BLaER1 treated with 17β-estradiol and CSF1 and Interleukin-3, amounts not matched to agents 10 nM and 100 nM (cell line): ENCODE data around the gene DELE1.
A peak's percentile ranks its signal among the peaks of the same experiment; 100 is the strongest.

Source experiments
- H3K27ac ChIP-seq, 11 experiments: shearing (Covaris generic); formaldehyde crosslinking; 2 replicates each; pipeline ENCODE4 v1.8.1; 2022
- H3K27me3 ChIP-seq, 11 experiments: shearing (Covaris generic); formaldehyde crosslinking; 2 replicates each; pipeline ENCODE4 v1.8.1; 2022
- H3K36me3 ChIP-seq, 11 experiments: shearing (Covaris generic); formaldehyde crosslinking; 2 replicates each; pipeline ENCODE4 v1.8.1; 2022
- H3K4me1 ChIP-seq, 10 experiments: shearing (Covaris generic); formaldehyde crosslinking; 2 replicates each; pipeline ENCODE4 v1.8.1; 2022
- H3K4me2 ChIP-seq, 11 experiments: shearing (Covaris generic); formaldehyde crosslinking; 2 replicates each; pipeline ENCODE4 v1.8.1; 2022
- H3K4me3 ChIP-seq, 10 experiments: shearing (Covaris generic); formaldehyde crosslinking; 2 replicates each; pipeline ENCODE4 v1.8.1; 2022
- H3K9ac ChIP-seq, 11 experiments: shearing (Covaris generic); formaldehyde crosslinking; 2 replicates each; pipeline ENCODE4 v1.8.1; 2022
- H3K9me3 ChIP-seq, 11 experiments: shearing (Covaris generic); formaldehyde crosslinking; replicated peaks in 1 of 11; 2 replicates each; pipeline ENCODE4 v1.8.1; 2022
- H4K20me1 ChIP-seq, 11 experiments: shearing (Covaris generic); formaldehyde crosslinking; 2 replicates each; pipeline ENCODE4 v1.8.1; 2022
- Cebpa-rat ChIP-seq, 11 experiments: shearing (Covaris generic); IDR thresholded peaks; 2 replicates each; pipeline ENCODE4 v1.8.1; 2022

The DELE1 gene

GRCh38 chr5:141904551-141904950 lies 19.1 kb upstream of the DELE1 start:
- Histone ChIP-seq H3K9ac (no peak overlapping the region), H4K20me1 (no peaks in the 10 kb centered on the region), H3K27me3 (no peaks in the 10 kb centered on the region), H3K36me3 (no peaks in the 10 kb centered on the region), H3K27ac (no peak overlapping the region), H3K4me1 (peaks cover 0 to 35% (median 8%) of the 10 kb centered on the region in 10 experiments; a peak in 12 of 20 replicates), H3K4me2 (no peak overlapping the region), H3K4me3 (no peak overlapping the region), H3K9me3 (peaks cover 5 to 15% (median 12%) of the 10 kb centered on the region in 11 experiments; a peak in 16 of 22 replicates)
- no peak for TF ChIP-seq Cebpa-rat (IDR thresholded peaks at IDR 0.05)

- H4K20me1 ChIP-seq = no peaks in the 10 kb centered on the region
- peaks cover 5 to 15% (median 12%) of the 10 kb centered on the region in 11 experiments; a peak in 16 of 22 replicates for H3K9me3 ChIP-seq
- H3K4me1 ChIP-seq = peaks cover 0 to 32% (median 8%) of the 10 kb centered on the region in 10 experiments; a peak in 12 of 20 replicates
- peak overlapping the region in 3 of 11 experiments; percentile 8 to 33 (median 18); a peak in 5 of 22 replicates for H3K4me2 ChIP-seq
- H3K9ac ChIP-seq = no peak overlapping the region
- no peak overlapping the region for H3K27ac ChIP-seq
- no peaks in the 10 kb centered on the region for H3K27me3 ChIP-seq
- no peak overlapping the region for H3K4me3 ChIP-seq
- H3K36me3 ChIP-seq = no peaks in the 10 kb centered on the region
- no peak for TF ChIP-seq Cebpa-rat (IDR thresholded peaks at IDR 0.05)
These were observed 17.2 kb upstream of the DELE1 start for GRCh38 chr5:141906517-141906916.

- no peaks in the 10 kb centered on the region for H4K20me1 ChIP-seq
- H3K27me3 ChIP-seq = no peaks in the 10 kb centered on the region
- H3K36me3 ChIP-seq = no peaks in the 10 kb centered on the region
- peaks cover 5 to 15% (median 12%) of the 10 kb centered on the region in 11 experiments; a peak in 16 of 22 replicates for H3K9me3 ChIP-seq
- no peak overlapping the region for H3K4me3 ChIP-seq
- peaks cover 0 to 32% (median 8%) of the 10 kb centered on the region in 10 experiments; a peak in 12 of 20 replicates for H3K4me1 ChIP-seq
- H3K27ac ChIP-seq = no peak overlapping the region
- peak overlapping the region in 3 of 11 experiments; percentile 8 to 33 (median 18); a peak in 5 of 22 replicates for H3K4me2 ChIP-seq
- no peak overlapping the region for H3K9ac ChIP-seq
- TF ChIP-seq Cebpa-rat (IDR thresholded peaks at IDR 0.05) = no peak
These were observed 16.7 kb upstream of the DELE1 start for GRCh38 chr5:141906972-141907371.

GRCh38 chr5:141908796-141909195 lies 14.9 kb upstream of the DELE1 start:
- no peak overlapping the region for H3K4me3 ChIP-seq
- no peak overlapping the region for H3K4me2 ChIP-seq
- H3K9ac ChIP-seq = no peak overlapping the region
- H3K27ac ChIP-seq = no peak overlapping the region
- no peaks in the 10 kb centered on the region for H3K36me3 ChIP-seq
- no peak for TF ChIP-seq Cebpa-rat (IDR thresholded peaks at IDR 0.05)
- H3K4me1 ChIP-seq = peaks cover 5 to 24% (median 10%) of the 10 kb centered on the region in 10 experiments; a peak in 19 of 20 replicates
- peaks cover 12 to 17% (median 15%) of the 10 kb centered on the region in 11 experiments for H3K27me3 ChIP-seq
- no peaks in the 10 kb centered on the region for H4K20me1 ChIP-seq
- peaks cover 5 to 15% (median 12%) of the 10 kb centered on the region in 11 experiments; a peak in 16 of 22 replicates for H3K9me3 ChIP-seq

- Histone ChIP-seq H4K20me1 (no peaks in the 10 kb centered on the region), H3K27me3 (peaks cover 16 to 21% (median 19%) of the 10 kb centered on the region in 11 experiments), H3K4me2 (no peak overlapping the region), H3K4me1 (peaks cover 9 to 24% (median 12%) of the 10 kb centered on the region in 10 experiments; a peak in 19 of 20 replicates), H3K27ac (no peak overlapping the region), H3K4me3 (no peak overlapping the region), H3K36me3 (no peaks in the 10 kb centered on the region), H3K9ac (no peak overlapping the region), H3K9me3 (peaks cover 5 to 15% (median 12%) of the 10 kb centered on the region in 11 experiments; a peak in 16 of 22 replicates)
- no peak for TF ChIP-seq Cebpa-rat (IDR thresholded peaks at IDR 0.05)
These were observed 14.5 kb upstream of the DELE1 start for GRCh38 chr5:141909212-141909611.

GRCh38 chr5:141910271-141910673 lies 13.4 kb upstream of the DELE1 start:
- no peak overlapping the region for H3K4me2 ChIP-seq
- H3K27ac ChIP-seq = no peak overlapping the region
- TF ChIP-seq Cebpa-rat (IDR thresholded peaks at IDR 0.05) = no peak
- H4K20me1 ChIP-seq = no peaks in the 10 kb centered on the region
- no peaks in the 10 kb centered on the region for H3K36me3 ChIP-seq
- no peak overlapping the region for H3K4me3 ChIP-seq
- peaks cover 23 to 32% (median 29%) of the 10 kb centered on the region in 11 experiments for H3K27me3 ChIP-seq
- H3K4me1 ChIP-seq = peaks cover 10 to 26% (median 14%) of the 10 kb centered on the region in 10 experiments; a peak in 19 of 20 replicates
- H3K9ac ChIP-seq = no peak overlapping the region
- peaks cover 5 to 15% (median 11%) of the 10 kb centered on the region in 11 experiments; a peak in 16 of 22 replicates for H3K9me3 ChIP-seq

GRCh38 chr5:141913560-141914198 lies 10.0 kb upstream of the DELE1 start:
- Histone ChIP-seq H3K9ac (peak overlapping the region in 8 of 11 experiments; percentile 4 to 46 (median 28); a peak in 8 of 22 replicates), H3K27me3 (peaks cover 23 to 36% (median 29%) of the 10 kb centered on the region in 11 experiments), H3K27ac (no peak overlapping the region), H3K9me3 (no peaks in the 10 kb centered on the region), H3K36me3 (no peaks in the 10 kb centered on the region), H4K20me1 (no peaks in the 10 kb centered on the region), H3K4me3 (peak overlapping the region in 8 of 10 experiments; percentile 5 to 52 (median 26); a peak in 9 of 20 replicates), H3K4me1 (peaks cover 10 to 34% (median 14%) of the 10 kb centered on the region in 10 experiments; a peak in 19 of 20 replicates), H3K4me2 (peak overlapping the region; percentile 60 to 83 (median 67))
- no peak for TF ChIP-seq Cebpa-rat (IDR thresholded peaks at IDR 0.05)

- H3K9ac ChIP-seq = peak overlapping the region in 8 of 11 experiments; percentile 4 to 46 (median 28); a peak in 8 of 22 replicates
- no peaks in the 10 kb centered on the region for H3K36me3 ChIP-seq
- no peaks in the 10 kb centered on the region for H4K20me1 ChIP-seq
- H3K4me3 ChIP-seq = peak overlapping the region in 8 of 10 experiments; percentile 5 to 52 (median 26); a peak in 10 of 20 replicates
- peaks cover 23 to 36% (median 29%) of the 10 kb centered on the region in 11 experiments for H3K27me3 ChIP-seq
- H3K9me3 ChIP-seq = no peaks in the 10 kb centered on the region
- no peak for TF ChIP-seq Cebpa-rat (IDR thresholded peaks at IDR 0.05)
- H3K27ac ChIP-seq = no peak overlapping the region
- peaks cover 10 to 38% (median 14%) of the 10 kb centered on the region in 10 experiments; a peak in 19 of 20 replicates for H3K4me1 ChIP-seq
- H3K4me2 ChIP-seq = peak overlapping the region; percentile 60 to 83 (median 67)
These were observed 9.4 kb upstream of the DELE1 start for GRCh38 chr5:141914199-141914743.

GRCh38 chr5:141914797-141915196 lies 8.9 kb upstream of the DELE1 start:
- H3K9me3 ChIP-seq = no peaks in the 10 kb centered on the region
- no peak overlapping the region for H3K4me3 ChIP-seq
- no peak for TF ChIP-seq Cebpa-rat (IDR thresholded peaks at IDR 0.05)
- no peaks in the 10 kb centered on the region for H3K36me3 ChIP-seq
- peaks cover 10 to 43% (median 14%) of the 10 kb centered on the region in 10 experiments; a peak in 19 of 20 replicates for H3K4me1 ChIP-seq
- 0 out of 22 replicates have a peak overlapping the region, but pooled peaks of 1 of the 11 experiments have one; percentile 74 for H3K4me2 ChIP-seq
- H4K20me1 ChIP-seq = no peaks in the 10 kb centered on the region
- H3K27ac ChIP-seq = no peak overlapping the region
- no peak overlapping the region for H3K9ac ChIP-seq
- peaks cover 23 to 36% (median 29%) of the 10 kb centered on the region in 11 experiments for H3K27me3 ChIP-seq
